Small intestine (tissue), 16 donors: ENCODE measurements around the gene GPX5. TPM values are rescaled to one million over a fixed set of nuclear protein-coding genes. Genes with fewer than 3 reads are reported as not detected.

Experiments
- DNase-seq, 2 donors: peaks; one replicate each; pipeline versions ENCODE4 v3.0.0 to v3.0.0-alpha.2; 2013
- FAIRE-seq: peaks from 2 replicates; lab custom pipeline; 2012; peaks lifted over from hg19 to GRCh38; lab: Jason Lieb, UNC
- H3K27ac ChIP-seq, 3 donors: one replicate each; pipeline ENCODE4 v1.5.1; 2013; ENCODE audit warnings: low read length in 2 of 3, mild to moderate bottlenecking in 2 of 3, control low read depth in 1 of 3, inconsistent platforms in 1 of 3, low read depth in 1 of 3, moderate library complexity in 1 of 3
- H3K27me3 ChIP-seq, 3 donors: one replicate each; pipeline ENCODE4 v1.6.1; 2013; ENCODE audit warnings: low read length in 3 of 3, inconsistent platforms in 1 of 3; ENCODE audit not compliant: control insufficient read depth in 3 of 3, insufficient read depth in 3 of 3
- H3K36me3 ChIP-seq, 3 donors: one replicate each; pipeline ENCODE4 v1.6.1; 2013; ENCODE audit warnings: low read length in 3 of 3, inconsistent platforms in 1 of 3, low read depth in 1 of 3, mild to moderate bottlenecking in 1 of 3, moderate library complexity in 1 of 3; ENCODE audit not compliant: control insufficient read depth in 3 of 3, insufficient read depth in 2 of 3
- H3K4me1 ChIP-seq, 3 donors: one replicate each; pipeline ENCODE4 v1.6.1; 2013; ENCODE audit warnings: low read length in 2 of 3, inconsistent platforms in 1 of 3, low read depth in 1 of 3, mild to moderate bottlenecking in 1 of 3, moderate library complexity in 1 of 3; ENCODE audit not compliant: control insufficient read depth in 3 of 3, insufficient read depth in 2 of 3
- H3K4me3 ChIP-seq, 3 donors: one replicate each; pipeline ENCODE4 v1.5.1; 2013; ENCODE audit warnings: low read length in 3 of 3, control low read depth in 1 of 3, inconsistent platforms in 1 of 3, low read depth in 1 of 3, mild to moderate bottlenecking in 1 of 3, moderate library complexity in 1 of 3
- H3K9me3 ChIP-seq, 2 donors: one replicate each; pipeline ENCODE4 v1.6.1; 2013; ENCODE audit warnings: low read depth in 1 of 2, low read length in 1 of 2; ENCODE audit not compliant: control insufficient read depth in 2 of 2, insufficient read depth in 1 of 2
- WGBS, 3 donors: extraction: QIAGEN DNeasy Blood & Tissue Kit; methylation state at CpG; one replicate each; pipeline ENCODE4 v1.1.7; 2013; 5-methylcytosine and 5-hydroxymethylcytosine counted together
- long read RNA-seq, 10 donors: transcript quantifications; one replicate each; lab custom pipeline, GENCODE V29; 2026
- polyA plus RNA-seq, 4 donors: library from polyadenylated mRNA; stranded (reverse) in 3 of 4; unstranded in 1 of 4; fragments of 200-250 nt in 3 of 4; fragments of 120-200 nt in 1 of 4; gene quantifications; one replicate each; pipeline versions ENCODE4 v1.2.1 to v1.2.3, GENCODE V29; 2013
- donor health status: healthy with polysubstance abuse.
- donor health status: control.
- donor health status: control.
- donor health status: Bipolar disorder and iron deficiency.
- donor health status: healthy.

GPX5 gene, protein sequence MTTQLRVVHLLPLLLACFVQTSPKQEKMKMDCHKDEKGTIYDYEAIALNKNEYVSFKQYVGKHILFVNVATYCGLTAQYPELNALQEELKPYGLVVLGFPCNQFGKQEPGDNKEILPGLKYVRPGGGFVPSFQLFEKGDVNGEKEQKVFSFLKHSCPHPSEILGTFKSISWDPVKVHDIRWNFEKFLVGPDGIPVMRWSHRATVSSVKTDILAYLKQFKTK
- not detected for polyA plus RNA-seq
- long read RNA-seq, donor 1, result 0 reads
- long read RNA-seq, donor 2, result 0 reads
- long read RNA-seq, donor 3, result 0 reads
- long read RNA-seq, donor 4, result 0 reads
- long read RNA-seq, donor 5, result 0 reads
- long read RNA-seq, donor 6, result 0 reads
- long read RNA-seq, donor 7, result 0 reads
- long read RNA-seq, donor 8, result 0 reads
- long read RNA-seq, donor 9, result 0 reads
- long read RNA-seq, donor 10, result 0 reads

DNA sequence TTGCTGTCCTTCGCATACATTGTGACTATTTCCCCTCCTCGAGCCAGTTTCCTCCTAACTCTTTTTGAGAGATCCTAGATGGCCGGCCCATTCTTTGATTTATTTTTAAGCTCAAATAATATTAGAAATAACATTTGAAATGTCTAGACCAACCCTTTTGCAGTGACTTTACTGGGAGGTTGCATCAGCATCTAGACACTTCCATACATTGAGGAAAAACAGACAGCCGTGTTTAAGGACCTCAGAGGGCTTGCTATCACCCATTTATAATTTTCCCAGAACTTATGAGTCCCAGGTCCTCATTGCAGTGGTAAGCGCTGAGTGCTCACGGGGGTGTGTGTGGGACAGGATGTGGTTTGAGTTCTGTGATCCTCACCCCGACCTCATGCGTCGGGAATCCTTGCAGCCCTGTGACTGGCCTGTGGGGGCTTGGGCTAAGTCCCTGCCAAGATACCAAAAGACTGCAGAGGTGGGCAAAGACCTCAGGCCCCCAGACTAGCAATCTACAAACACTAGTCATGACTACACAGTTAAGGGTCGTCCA, at the start of gene GPX5:
Gene GPX5 (plus strand): TSS at position 386 of the 544 bp plus-strand sequence. CDS start 133 bp downstream, at position 519.
- Histone ChIP-seq H3K9me3 (no peaks in the 10 kb centered on the region), H3K27ac (no peak within 1 kb of the TSS), H3K4me1 (no peaks in the 10 kb centered on the region), H3K4me3 (no peak within 1 kb of the TSS), H3K27me3 (peaks cover 0 to 9% (median 6%) of the 10 kb centered on the region in 3 donors), H3K36me3 (no peaks in the 10 kb centered on the region)
- no peak for DNase-seq
- 61 to 76% (median 64%) methylated on average over 10 of the region's 10 CpGs for WGBS, 3 donors
- FAIRE-seq, result no peak

DNA sequence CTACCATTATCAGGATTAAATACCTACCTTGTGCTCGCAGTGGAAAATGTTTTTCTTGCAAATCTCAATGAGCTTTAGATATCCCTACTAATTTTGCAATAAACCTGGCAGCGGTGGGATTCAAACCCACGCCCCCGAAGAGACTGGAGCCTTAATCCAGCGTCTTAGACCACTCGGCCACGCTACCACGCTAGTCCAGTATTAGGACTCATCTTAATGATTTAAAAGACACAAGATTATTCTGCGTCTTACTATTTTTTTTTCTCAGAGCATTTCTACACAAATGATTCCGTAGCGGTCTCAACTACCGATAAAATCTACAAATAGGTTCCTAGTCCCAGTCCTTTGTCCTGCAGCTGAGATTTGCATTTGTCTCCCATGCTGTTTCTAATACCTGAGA, 47.2 kb upstream of the GPX5 start:
- peaks cover 0 to 54% (median 23%) of the 10 kb centered on the region in 3 donors for H3K27me3 ChIP-seq
- H3K4me1 ChIP-seq, result no peaks in the 10 kb centered on the region
- DNase-seq (no peak), FAIRE-seq (no peak)
- no peak overlapping the region for H3K4me3 ChIP-seq
- no peak overlapping the region for H3K27ac ChIP-seq
- H3K36me3 ChIP-seq, result no peaks in the 10 kb centered on the region
- WGBS, 3 donors, result 52 to 65% (median 55%) methylated on average over 12 of the region's 12 CpGs
- no peaks in the 10 kb centered on the region for H3K9me3 ChIP-seq

DNA sequence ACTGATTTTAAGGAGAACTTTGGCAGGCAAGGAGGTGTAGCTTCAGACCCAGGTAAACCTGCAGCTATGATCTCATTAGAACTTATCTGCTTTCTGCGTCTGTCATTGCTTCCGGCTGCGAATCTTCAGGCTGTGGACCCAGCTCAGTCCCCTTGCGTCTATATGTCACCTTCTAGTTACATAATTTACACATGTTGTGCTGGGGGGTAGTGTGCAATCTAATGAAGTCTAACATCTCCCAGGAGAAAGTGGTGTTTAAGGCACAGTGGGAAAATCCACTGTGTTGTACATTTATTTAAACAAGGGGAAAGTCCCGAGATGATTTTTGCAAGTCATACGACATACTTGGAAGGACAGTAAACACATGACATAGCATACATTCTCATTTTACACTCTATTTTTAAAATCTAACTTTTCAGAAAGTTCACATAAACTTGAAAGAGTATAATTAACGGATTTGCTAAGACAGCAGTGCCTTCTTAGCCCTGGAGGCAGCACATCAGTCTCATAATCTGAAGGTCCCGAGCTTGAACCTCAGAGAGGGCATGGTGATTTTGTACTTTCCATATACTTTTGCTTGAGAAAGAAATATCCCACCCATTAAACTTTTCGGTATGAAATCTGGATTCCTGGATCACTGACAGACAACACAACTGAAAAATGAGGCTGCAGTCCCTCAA, 45.3 kb upstream of the GPX5 start:
- Histone ChIP-seq H3K27ac (no peak overlapping the region), H3K4me1 (no peaks in the 10 kb centered on the region), H3K4me3 (no peak overlapping the region), H3K27me3 (peaks cover 0 to 44% (median 23%) of the 10 kb centered on the region in 3 donors), H3K36me3 (no peaks in the 10 kb centered on the region), H3K9me3 (no peaks in the 10 kb centered on the region)
- no peak for DNase-seq
- WGBS, 3 donors, result 65 to 70% (median 68%) methylated on average over 9 of the region's 9 CpGs
- no peak for FAIRE-seq

DNA sequence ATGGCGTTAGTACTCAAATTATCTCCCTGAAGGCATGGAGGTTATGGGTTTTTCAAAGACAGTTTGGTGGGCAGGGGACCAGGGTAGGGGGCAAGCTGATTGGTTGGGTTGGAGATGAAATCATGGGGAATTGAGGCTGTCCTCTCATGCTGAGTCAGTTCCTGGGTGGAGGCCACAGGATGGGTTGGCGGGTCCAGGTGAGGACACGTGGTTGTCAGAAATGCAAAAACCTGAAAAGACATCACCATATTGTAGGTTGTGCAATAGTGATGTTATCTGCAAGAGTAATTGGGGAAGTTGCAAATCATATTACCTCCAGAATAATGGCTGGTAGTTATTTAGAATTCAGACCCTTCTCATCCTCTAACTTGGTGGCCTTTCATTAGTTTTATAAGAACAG, 40.2 kb upstream of the GPX5 start:
- FAIRE-seq, result no peak
- H3K9me3 ChIP-seq, result no peaks in the 10 kb centered on the region

DNA sequence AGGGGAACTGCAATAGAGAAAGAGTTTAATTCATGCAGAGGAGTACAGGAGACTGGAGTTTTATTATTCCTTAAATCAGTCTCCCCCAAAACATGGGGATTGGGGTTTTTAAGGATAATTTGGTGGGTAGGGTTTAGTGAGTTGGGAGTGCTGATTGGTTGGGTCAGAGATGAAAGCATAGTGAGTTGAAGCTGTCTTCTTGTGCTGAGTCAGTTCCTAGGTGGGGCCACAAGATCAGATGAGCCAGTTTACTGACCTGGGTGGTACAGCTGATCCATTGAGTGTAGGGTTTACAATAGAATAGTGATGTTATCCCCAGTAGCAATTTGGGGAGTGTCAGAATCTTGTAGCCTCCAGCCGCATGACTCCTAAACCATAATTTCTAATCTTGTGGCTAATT, 39.1 kb upstream of the GPX5 start:
- H3K9me3 ChIP-seq, result no peaks in the 10 kb centered on the region
- H3K4me3 ChIP-seq, result no peak overlapping the region
- H3K4me1 ChIP-seq, result no peaks in the 10 kb centered on the region
- DNase-seq, result no peak
- peaks cover 0 to 32% (median 17%) of the 10 kb centered on the region in 3 donors for H3K27me3 ChIP-seq
- 83 to 100% (median 95%) methylated on average over 1 of the region's 1 CpG for WGBS, 3 donors
- no peaks in the 10 kb centered on the region for H3K36me3 ChIP-seq
- FAIRE-seq, result no peak
- H3K27ac ChIP-seq, result no peak overlapping the region

More for the DNA sequence above, 40.2 kb upstream of the GPX5 start:
- no peak overlapping the region for H3K27ac ChIP-seq
- no peak for DNase-seq
- no peaks in the 10 kb centered on the region for H3K36me3 ChIP-seq
- H3K4me1 ChIP-seq, result no peaks in the 10 kb centered on the region
- 86 to 97% (median 87%) methylated on average over 3 of the region's 3 CpGs for WGBS, 3 donors
- no peak overlapping the region for H3K4me3 ChIP-seq
- H3K27me3 ChIP-seq, result peaks cover 0 to 33% (median 18%) of the 10 kb centered on the region in 3 donors

DNA sequence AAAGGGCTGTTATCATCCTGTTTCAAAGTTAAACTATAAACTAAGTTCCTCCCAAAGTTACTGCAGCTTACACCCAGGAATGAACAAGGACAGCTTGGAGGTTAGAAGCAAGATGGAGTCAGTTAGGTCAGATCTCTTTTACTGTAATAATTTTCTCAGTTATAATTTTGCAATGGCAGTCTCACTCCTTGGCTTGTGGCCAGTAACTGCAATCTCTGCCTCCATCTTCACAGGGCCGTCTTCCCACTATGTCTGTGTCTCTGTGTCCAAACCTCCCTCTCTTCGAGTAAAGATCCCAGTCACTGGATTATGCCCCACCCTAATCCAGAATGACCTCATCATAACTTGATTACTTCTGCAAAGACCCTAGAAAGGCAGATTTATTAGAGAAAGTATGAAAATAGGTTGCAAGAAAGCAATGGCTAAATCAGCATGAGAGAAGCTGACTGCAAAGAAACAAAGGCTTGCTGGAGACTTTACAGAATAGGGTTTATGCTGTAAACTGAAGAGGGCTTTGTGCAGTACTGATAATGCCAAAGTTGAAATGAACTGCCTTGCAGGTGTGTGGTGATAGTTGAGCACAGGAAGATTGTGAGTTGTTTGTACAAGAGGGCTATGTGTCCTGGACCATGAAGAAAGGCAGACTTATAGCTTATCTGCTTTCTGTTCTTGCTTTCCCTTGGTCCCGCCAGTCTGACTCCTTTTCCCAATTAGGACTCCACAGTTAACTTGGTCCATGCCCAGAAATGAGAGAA, 38.5 kb upstream of the GPX5 start:
- H3K4me3 ChIP-seq, result no peak overlapping the region
- WGBS, 3 donors, result 60 to 72% (median 66%) methylated on average over 3 of the region's 3 CpGs
- DNase-seq (no peak), FAIRE-seq (no peak)
- no peak overlapping the region for H3K27ac ChIP-seq
- no peaks in the 10 kb centered on the region for H3K36me3 ChIP-seq
- H3K27me3 ChIP-seq, result peaks cover 0 to 32% (median 13%) of the 10 kb centered on the region in 3 donors
- no peaks in the 10 kb centered on the region for H3K9me3 ChIP-seq
- no peaks in the 10 kb centered on the region for H3K4me1 ChIP-seq

DNA sequence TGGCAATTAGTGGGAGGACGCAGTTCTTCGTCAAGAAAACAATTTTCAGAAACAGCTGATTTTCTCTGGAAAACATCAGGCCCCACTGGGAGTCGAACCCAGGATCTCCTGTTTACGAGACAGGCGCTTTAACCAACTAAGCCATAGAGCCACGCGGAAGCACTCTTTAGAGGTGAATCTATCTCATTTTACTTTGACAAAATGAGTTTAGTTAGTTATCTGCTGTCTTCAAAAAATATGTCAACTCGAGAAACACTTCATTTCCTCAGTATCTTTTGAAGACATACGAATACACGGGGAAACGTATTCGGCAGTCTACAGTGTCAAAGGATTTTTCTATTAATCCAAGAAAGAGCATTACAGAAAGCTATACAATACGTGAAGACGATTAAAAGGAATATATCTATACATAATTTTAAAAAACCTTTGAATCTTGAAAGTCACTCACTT, 36.7 kb upstream of the GPX5 start:
- peaks cover 0 to 28% (median 13%) of the 10 kb centered on the region in 3 donors for H3K27me3 ChIP-seq
- peak overlapping the region in 1 of 3 donors; percentile 46 for H3K4me3 ChIP-seq

More for the DNA sequence above, 36.7 kb upstream of the GPX5 start:
- FAIRE-seq, result no peak
- peak in 1 of 2 donors; percentile 39 for DNase-seq
- Histone ChIP-seq H3K36me3 (no peaks in the 10 kb centered on the region), H3K9me3 (no peaks in the 10 kb centered on the region), H3K4me1 (no peaks in the 10 kb centered on the region), H3K27ac (peak overlapping the region in 1 of 3 donors; percentile 12)
- 20 to 49% (median 33%) methylated on average over 14 of the region's 14 CpGs for WGBS, 3 donors
